Spinal cord (tissue), 10 donors: Measurements from ENCODE around the gene TIMELESS. TPM values are rescaled to one million over a fixed set of nuclear protein-coding genes. Genes with fewer than 3 reads are reported as not detected.

Source experiments
- DNase-seq, 6 donors: peaks; one replicate each; pipeline versions ENCODE4 v3.0.0 to v3.0.0-alpha.2; 2013 to 2015; ENCODE audit warnings: low spot score in 6 of 6, low read depth in 4 of 6
- H3K27ac ChIP-seq: one replicate; pipeline ENCODE4 v1.5.1; 2013; ENCODE audit warnings: low read depth, low read length, control low read depth
- H3K27me3 ChIP-seq: one replicate; pipeline ENCODE4 v1.6.1; 2013; ENCODE audit warnings: low read length; ENCODE audit not compliant: control insufficient read depth, insufficient read depth
- H3K36me3 ChIP-seq: one replicate; pipeline ENCODE4 v1.6.1; 2013; ENCODE audit warnings: low read length; ENCODE audit not compliant: control insufficient read depth, insufficient read depth
- H3K4me1 ChIP-seq: one replicate; pipeline ENCODE4 v1.6.1; 2013; ENCODE audit warnings: low read length; ENCODE audit not compliant: control insufficient read depth, insufficient read depth
- H3K4me3 ChIP-seq: one replicate; pipeline ENCODE4 v1.5.1; 2013; ENCODE audit warnings: low read depth, low read length, control low read depth
- H3K9me3 ChIP-seq: one replicate; pipeline ENCODE4 v1.6.1; 2013; ENCODE audit warnings: low read length; ENCODE audit not compliant: control insufficient read depth, insufficient read depth
- WGBS: methylation state at CpG from one replicate; pipeline ENCODE4 v1.1.5; 2013; ENCODE audit warnings: missing lambda C conversion rate; ENCODE audit not compliant: insufficient coverage; 5-methylcytosine and 5-hydroxymethylcytosine counted together
- polyA plus RNA-seq, 2 donors: library from polyadenylated mRNA; unstranded; fragments of 120-200 nt; gene quantifications; one replicate each; pipeline ENCODE4 v1.2.1, GENCODE V29; 2013; ENCODE audit not compliant: insufficient read length in 2 of 2
- total RNA-seq, 2 donors: library from RNA; depleted of rRNA in 1 of 2; stranded (reverse); fragments of 120-200 nt in 1 of 2; fragments of >200 nt in 1 of 2; gene quantifications; one replicate each; pipeline versions ENCODE4 v1.2.3 to v1.2.4, GENCODE V29; 2013 to 2014
- donor health status: healthy.

TIMELESS gene
- total and polyA plus RNA-seq, 4 donors, result 10.1 to 24.8 (median 15.5) TPM

- no peaks in the 10 kb centered on the region for H3K27me3 ChIP-seq
- H3K36me3 ChIP-seq, result peaks cover 8% of the 10 kb centered on the region
- H3K27ac ChIP-seq, result peak overlapping the region; percentile 82
- H3K4me3 ChIP-seq, result peak overlapping the region; percentile 93
- 64% methylated on average over 17 of the region's 19 CpGs for WGBS
- no peaks in the 10 kb centered on the region for H3K9me3 ChIP-seq
- DNase-seq, result peak in 1 of 6 donors; percentile 9
- peaks cover 13% of the 10 kb centered on the region for H3K4me1 ChIP-seq
Observed at GRCh38 chr12:56469007-56469930, 20.0 kb upstream of the TIMELESS start.

DNA sequence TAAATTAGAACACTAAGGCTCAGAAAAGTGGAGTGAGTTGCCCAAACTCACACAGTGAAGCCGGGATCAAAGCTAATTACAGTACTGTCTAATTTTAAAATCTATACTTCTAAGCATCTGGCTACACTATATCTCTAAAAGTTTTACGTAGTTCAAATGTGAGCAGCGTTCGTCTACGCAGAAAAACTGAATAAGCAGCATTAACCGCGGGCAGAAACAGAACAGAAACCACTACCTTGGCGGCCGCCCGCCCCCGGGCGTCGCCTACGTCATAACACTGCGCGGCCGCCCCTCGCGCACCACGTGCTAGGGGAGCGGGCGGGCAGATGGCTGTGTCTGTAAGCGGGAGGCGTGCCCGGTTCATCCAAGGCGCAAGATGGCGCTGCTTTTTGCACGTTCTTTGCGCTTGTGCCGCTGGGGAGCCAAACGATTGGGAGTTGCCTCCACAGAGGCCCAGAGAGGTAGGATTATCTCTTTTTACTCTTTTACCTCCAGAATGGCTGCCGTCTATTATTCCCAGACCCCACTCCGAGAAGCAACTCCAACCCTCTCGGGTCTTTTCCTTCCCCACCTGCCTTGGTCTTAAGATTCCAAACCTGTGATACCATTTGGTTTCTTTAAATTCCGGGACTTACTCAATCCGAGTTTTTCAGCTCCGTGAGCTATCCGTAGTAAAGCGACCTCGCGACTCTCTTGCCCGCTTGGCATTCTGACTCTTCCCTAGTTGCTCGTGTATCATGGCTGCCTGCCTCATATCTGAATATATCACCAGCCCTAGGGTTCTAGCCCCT, 19.2 kb upstream of the TIMELESS start, which contains the start of gene SPRYD4:
SPRYD4 (plus strand) TSS at position 363 of the 791 bp plus-strand sequence; CDS start at position 377, 14 bp downstream.
- Histone ChIP-seq H3K9me3 (no peaks in the 10 kb centered on the region), H3K27me3 (no peaks in the 10 kb centered on the region), H3K27ac (peak within 1 kb of the TSS; percentile 82), H3K4me3 (peak within 1 kb of the TSS; percentile 93), H3K36me3 (peaks cover 8% of the 10 kb centered on the region), H3K4me1 (peaks cover 13% of the 10 kb centered on the region)
- DNase-seq, result peak; percentile 78 to 98 (median 90)
- WGBS, result 0% methylated on average over 42 of the region's 43 CpGs

DNA sequence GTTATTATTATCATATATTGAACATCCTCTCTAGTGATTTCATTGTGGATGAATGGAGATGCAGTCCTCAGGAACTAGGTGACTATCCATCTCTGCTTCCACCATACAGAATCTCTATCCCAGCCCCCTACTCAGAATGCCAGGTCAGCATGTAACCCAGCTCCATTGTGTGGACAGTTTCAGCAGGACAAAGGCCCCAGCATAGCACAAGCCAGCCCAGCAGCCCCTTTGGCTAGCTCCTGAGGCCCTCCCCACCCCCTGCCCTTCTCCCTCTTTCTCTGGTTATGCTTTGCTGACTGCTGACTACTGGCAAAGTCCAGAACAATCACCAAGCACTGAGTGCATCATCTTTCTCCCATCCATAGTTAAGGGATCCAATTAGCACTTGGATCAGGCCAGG, 13.3 kb upstream of the TIMELESS start:
- Histone ChIP-seq H3K4me3 (no peak overlapping the region), H3K4me1 (no peaks in the 10 kb centered on the region), H3K9me3 (no peaks in the 10 kb centered on the region), H3K27ac (no peak overlapping the region), H3K36me3 (no peaks in the 10 kb centered on the region), H3K27me3 (no peaks in the 10 kb centered on the region)
- no peak for DNase-seq

DNA sequence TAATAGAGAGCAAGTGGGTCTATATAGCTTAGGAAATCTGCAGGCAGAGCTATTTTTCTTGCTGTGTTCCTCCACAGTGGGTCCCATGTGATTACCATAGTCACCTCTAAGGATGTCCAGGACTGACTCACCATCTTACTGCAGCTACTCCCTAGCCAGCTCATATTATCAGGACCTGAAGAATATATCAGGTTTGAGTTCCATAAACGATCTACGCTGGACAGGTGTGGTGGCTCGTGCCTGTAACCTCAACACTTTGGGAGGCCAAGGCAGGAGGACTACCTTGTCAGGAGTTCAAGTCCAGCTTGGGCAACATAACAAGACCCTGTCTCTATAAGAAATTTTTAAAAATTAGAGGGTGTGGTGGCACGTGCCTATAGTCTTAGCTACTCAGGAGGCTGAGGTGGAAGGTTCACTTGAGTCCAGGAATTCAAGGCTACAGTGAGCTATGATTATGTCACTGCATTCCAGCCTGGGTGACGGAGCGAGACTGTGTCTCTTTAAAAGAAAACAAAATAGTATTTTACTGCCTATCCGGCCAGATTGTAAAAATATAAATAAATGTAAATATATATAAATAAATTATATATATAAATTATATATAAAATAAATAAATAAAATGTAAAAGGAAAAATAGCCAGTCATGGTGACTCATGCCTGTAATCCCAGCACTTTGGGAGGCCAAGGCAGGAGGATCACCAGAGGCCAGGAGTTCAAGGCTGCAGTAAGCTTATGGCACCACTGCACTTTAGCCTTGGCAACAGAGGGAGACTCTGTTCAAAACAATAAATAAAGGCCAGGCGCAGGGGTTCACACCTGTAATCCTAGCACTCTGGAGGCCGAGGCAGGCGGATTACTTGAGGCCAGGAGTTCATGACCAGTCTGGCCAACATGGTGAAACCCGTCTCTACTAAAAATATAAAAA, 12.3 kb upstream of the TIMELESS start:
- no peak for DNase-seq
- Histone ChIP-seq H3K4me1 (no peaks in the 10 kb centered on the region), H3K9me3 (no peaks in the 10 kb centered on the region), H3K4me3 (no peak overlapping the region), H3K27me3 (no peaks in the 10 kb centered on the region), H3K27ac (no peak overlapping the region), H3K36me3 (no peaks in the 10 kb centered on the region)
- WGBS, result 91% methylated on average over 4 of the region's 11 CpGs

DNA sequence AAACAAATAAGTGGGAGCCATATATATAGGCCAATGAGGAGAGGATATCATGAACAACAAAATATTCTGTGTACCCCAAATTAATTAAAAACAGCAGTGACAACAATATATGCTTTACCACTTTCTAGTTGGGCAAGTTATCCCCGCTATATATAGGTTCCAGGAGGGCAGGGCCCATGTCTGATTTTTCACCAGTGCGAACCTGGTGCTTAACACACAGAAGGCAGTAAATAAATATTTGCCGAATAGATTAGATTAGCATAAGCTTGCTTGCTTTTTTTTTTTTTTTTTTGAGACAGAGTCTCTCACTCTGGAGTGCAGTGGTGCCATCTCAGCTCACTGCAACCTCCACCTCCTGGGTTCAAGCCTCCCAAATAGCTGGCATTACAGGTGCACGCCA, 8.6 kb upstream of the TIMELESS start:
- no peak overlapping the region for H3K4me3 ChIP-seq
- no peak overlapping the region for H3K27ac ChIP-seq
- 100% methylated on average over 1 of the region's 4 CpGs for WGBS
- no peaks in the 10 kb centered on the region for H3K36me3 ChIP-seq
- no peaks in the 10 kb centered on the region for H3K9me3 ChIP-seq
- DNase-seq, result no peak
- no peaks in the 10 kb centered on the region for H3K4me1 ChIP-seq
- H3K27me3 ChIP-seq, result no peaks in the 10 kb centered on the region

DNA sequence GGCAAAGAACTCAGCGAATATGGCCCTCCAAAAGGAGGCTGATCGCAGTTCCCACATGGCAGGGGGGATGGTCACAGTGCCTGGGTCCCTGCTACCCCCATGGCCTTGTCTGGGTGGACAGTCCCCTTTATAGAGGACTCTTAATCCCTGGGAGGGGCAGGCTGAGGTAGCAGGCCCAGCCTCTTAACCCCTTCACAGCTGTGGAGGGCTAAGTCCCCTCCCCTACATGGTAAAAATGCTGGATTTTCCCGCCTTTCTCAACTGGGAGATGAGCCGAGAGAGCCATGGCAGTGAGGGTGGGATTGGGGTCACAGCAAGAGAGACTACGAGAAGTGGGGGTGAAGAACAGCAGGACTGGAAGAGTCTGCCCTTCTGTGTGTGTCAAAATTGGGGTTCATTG, 5.3 kb upstream of the TIMELESS start, which contains the start of gene MIP:
MIP (minus strand) TSS at position 101 of the 400 bp plus-strand sequence; CDS start at position 57, 44 bp downstream.
- Histone ChIP-seq H3K27me3 (no peaks in the 10 kb centered on the region), H3K4me3 (no peak within 1 kb of the TSS), H3K27ac (no peak within 1 kb of the TSS), H3K36me3 (no peaks in the 10 kb centered on the region), H3K4me1 (no peaks in the 10 kb centered on the region), H3K9me3 (no peaks in the 10 kb centered on the region)
- WGBS, result 96% methylated on average over 2 of the region's 5 CpGs
- DNase-seq, result no peak

DNA sequence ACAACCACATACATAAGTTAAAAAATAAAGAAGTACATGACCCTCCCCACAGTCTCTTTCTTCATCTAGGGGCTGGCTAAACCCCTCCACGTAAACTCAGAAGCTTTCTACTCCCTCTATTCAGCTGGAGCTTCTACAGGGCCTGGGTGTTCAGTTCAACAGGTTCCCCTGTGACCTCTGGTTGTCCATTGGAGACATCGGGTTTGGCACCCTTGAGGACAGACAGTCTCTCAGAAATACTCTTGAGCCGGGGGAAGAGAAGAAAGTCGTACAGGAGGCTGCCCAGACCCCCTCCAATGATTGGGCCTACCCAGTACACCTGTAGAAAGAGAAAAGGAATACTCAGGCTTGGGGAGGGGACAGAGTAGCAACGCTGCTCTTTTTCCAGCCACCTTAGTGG, 1.9 kb upstream of the TIMELESS start:
- Histone ChIP-seq H3K36me3 (no peaks in the 10 kb centered on the region), H3K27ac (no peak overlapping the region), H3K4me3 (no peak overlapping the region), H3K4me1 (peaks cover 8% of the 10 kb centered on the region), H3K9me3 (no peaks in the 10 kb centered on the region), H3K27me3 (no peaks in the 10 kb centered on the region)
- 100% methylated on average over 2 of the region's 5 CpGs for WGBS
- no peak for DNase-seq

DNA sequence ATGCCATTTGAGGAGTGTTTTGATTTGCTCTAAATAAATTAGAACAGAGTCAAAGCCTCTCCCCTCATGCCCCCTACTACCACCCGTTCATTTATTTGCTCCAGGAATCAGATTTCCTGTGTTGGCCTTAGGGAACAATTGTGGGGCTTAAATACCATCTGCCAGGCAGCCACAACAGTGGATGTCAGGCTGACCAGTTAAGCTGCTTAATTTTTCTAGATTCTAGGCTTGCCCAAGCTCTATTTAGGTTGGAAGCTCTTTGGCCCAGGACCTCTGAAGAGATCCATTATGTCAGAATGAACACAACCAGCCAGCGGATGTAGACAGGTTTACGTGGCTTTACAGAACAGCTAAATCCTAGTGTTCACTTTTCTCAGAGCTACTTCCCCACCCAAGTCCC, 1.0 kb upstream of the TIMELESS start:
- 83% methylated on average over 3 of the region's 3 CpGs for WGBS
- Histone ChIP-seq H3K27me3 (no peaks in the 10 kb centered on the region), H3K4me1 (peaks cover 8% of the 10 kb centered on the region), H3K9me3 (no peaks in the 10 kb centered on the region), H3K27ac (no peak overlapping the region), H3K4me3 (no peak overlapping the region), H3K36me3 (no peaks in the 10 kb centered on the region)
- no peak for DNase-seq

GRCh38 chr12:56449622-56449984, 377 bp upstream of the TIMELESS start:
- Histone ChIP-seq H3K27ac (peak overlapping the region; percentile 97), H3K4me3 (peak overlapping the region; percentile 92), H3K36me3 (no peaks in the 10 kb centered on the region), H3K27me3 (no peaks in the 10 kb centered on the region), H3K4me1 (peaks cover 8% of the 10 kb centered on the region), H3K9me3 (no peaks in the 10 kb centered on the region)
- no peak for DNase-seq
- 37% methylated on average over 3 of the region's 5 CpGs for WGBS
